Trophoblast cell (in vitro differentiated cells and primary cell): ENCODE data around the gene FAM13C.

ENCODE experiments used
- DNase-seq, 2 donors: peaks; one replicate each; pipeline ENCODE4 v3.0.0-alpha.2; 2016
- H2AFZ ChIP-seq: 2 replicates; pipeline ENCODE4 v1.6.1; 2013; ENCODE audit warnings: low read length, moderate library complexity, mild to moderate bottlenecking; ENCODE audit not compliant: insufficient read depth, poor library complexity
- H2AK5ac ChIP-seq: 2 replicates; pipeline ENCODE4 v1.6.1; 2013; ENCODE audit warnings: mild to moderate bottlenecking, low read length
- H2BK120ac ChIP-seq: 2 replicates; pipeline ENCODE4 v1.6.1; 2013; ENCODE audit warnings: low read length, mild to moderate bottlenecking, moderate library complexity; ENCODE audit not compliant: insufficient read depth, poor library complexity
- H2BK12ac ChIP-seq: 2 replicates; pipeline ENCODE4 v1.6.1; 2013; ENCODE audit warnings: mild to moderate bottlenecking, low read length, moderate library complexity
- H2BK5ac ChIP-seq: 2 replicates; pipeline ENCODE4 v1.6.1; 2013; ENCODE audit warnings: low read length, low read depth, moderate library complexity, mild to moderate bottlenecking; ENCODE audit not compliant: poor library complexity
- H3K14ac ChIP-seq: 2 replicates; pipeline ENCODE4 v1.6.1; 2013; ENCODE audit warnings: mild to moderate bottlenecking, low read length
- H3K18ac ChIP-seq: 2 replicates; pipeline ENCODE4 v1.6.1; 2013; ENCODE audit warnings: mild to moderate bottlenecking, low read length
- H3K23ac ChIP-seq: 2 replicates; pipeline ENCODE4 v1.6.1; 2013; ENCODE audit warnings: low read length
- H3K27ac ChIP-seq: 2 replicates; pipeline ENCODE4 v1.5.1; 2013; ENCODE audit warnings: low read depth, mild to moderate bottlenecking, inconsistent platforms, low read length, moderate library complexity
- H3K27me3 ChIP-seq: 2 replicates; pipeline ENCODE4 v1.6.1; 2013; ENCODE audit warnings: inconsistent platforms, mild to moderate bottlenecking, low read length, moderate library complexity; ENCODE audit not compliant: insufficient read depth
- H3K36me3 ChIP-seq, 2 experiments: 1 replicate in 1 of 2; 2 replicates in 1 of 2; pipeline ENCODE4 v1.6.1; 2013; ENCODE audit warnings: low read length in 2 of 2, mild to moderate bottlenecking in 2 of 2, moderate library complexity in 1 of 2; ENCODE audit not compliant: insufficient read depth in 2 of 2, control insufficient read depth in 1 of 2
- H3K4ac ChIP-seq: 2 replicates; pipeline ENCODE4 v1.6.1; 2013; ENCODE audit warnings: low read depth, mild to moderate bottlenecking, low read length, moderate library complexity
- H3K4me1 ChIP-seq, 2 experiments: 1 replicate in 1 of 2; 2 replicates in 1 of 2; pipeline ENCODE4 v1.6.1; 2013; ENCODE audit warnings: low read length in 2 of 2, mild to moderate bottlenecking in 2 of 2, moderate library complexity in 1 of 2; ENCODE audit not compliant: insufficient read depth in 2 of 2, control insufficient read depth in 1 of 2
- H3K4me2 ChIP-seq: 2 replicates; pipeline ENCODE4 v1.6.1; 2013; ENCODE audit warnings: inconsistent platforms, mild to moderate bottlenecking, low read length, moderate library complexity
- H3K4me3 ChIP-seq: 2 replicates; pipeline ENCODE4 v1.5.1; 2013; ENCODE audit warnings: mild to moderate bottlenecking, low read depth, low read length, inconsistent platforms
- H3K79me1 ChIP-seq: one replicate; pipeline ENCODE4 v1.6.1; 2013; ENCODE audit warnings: low read length
- H3K79me2 ChIP-seq: 2 replicates; pipeline ENCODE4 v1.6.1; 2013; ENCODE audit warnings: low read length, mild to moderate bottlenecking; ENCODE audit not compliant: control insufficient read depth, insufficient read depth, poor library complexity
- H3K9ac ChIP-seq: 2 replicates; pipeline ENCODE4 v1.6.1; 2013; ENCODE audit warnings: mild to moderate bottlenecking, low read length
- H3K9me3 ChIP-seq: 2 replicates; pipeline ENCODE4 v1.6.1; 2013; ENCODE audit warnings: low read depth, mild to moderate bottlenecking, control low read depth, inconsistent platforms, low read length; ENCODE audit not compliant: insufficient read depth
- H4K12ac ChIP-seq: 2 replicates; pipeline ENCODE4 v1.6.1; 2013; ENCODE audit warnings: low read depth, mild to moderate bottlenecking, low read length, moderate library complexity
- H4K8ac ChIP-seq: 2 replicates; pipeline ENCODE4 v1.6.1; 2013; ENCODE audit warnings: low read depth, mild to moderate bottlenecking, low read length, moderate library complexity
- H4K91ac ChIP-seq: one replicate; pipeline ENCODE4 v1.6.1; 2013; ENCODE audit warnings: low read depth, mild to moderate bottlenecking, low read length, moderate library complexity
- WGBS: extraction: QIAGEN DNeasy Blood & Tissue Kit; methylation state at CpG from one replicate; pipeline ENCODE4 v1.1.7; 2013; ENCODE audit warnings: missing lambda C conversion rate; ENCODE audit not compliant: insufficient read length, insufficient coverage; ENCODE audit errors: extremely low coverage; 5-methylcytosine and 5-hydroxymethylcytosine counted together

FAM13C gene

GRCh38 chr10:59314268-59314667, 48.1 kb downstream of the FAM13C start:
- no peak overlapping the region for H4K8ac ChIP-seq
- H3K4ac ChIP-seq: no peak overlapping the region
- no peak for DNase-seq
- no peak overlapping the region for H3K9ac ChIP-seq
- H2BK5ac ChIP-seq: no peak overlapping the region
- no peak overlapping the region for H4K12ac ChIP-seq
- no peak overlapping the region for H4K91ac ChIP-seq
- no peaks in the 10 kb centered on the region for H3K36me3 ChIP-seq
- H3K27ac ChIP-seq: no peak overlapping the region
- H3K9me3 ChIP-seq: no peaks in the 10 kb centered on the region
- H2BK120ac ChIP-seq: no peak overlapping the region
- H2AK5ac ChIP-seq: no peak overlapping the region
- H3K79me1 ChIP-seq: no peaks in the 10 kb centered on the region
- no peak overlapping the region for H3K18ac ChIP-seq
- no peak overlapping the region for H3K14ac ChIP-seq
- no peaks in the 10 kb centered on the region for H3K79me2 ChIP-seq
- no peaks in the 10 kb centered on the region for H3K4me1 ChIP-seq
- no peak overlapping the region for H2BK12ac ChIP-seq
- no peak overlapping the region for H3K23ac ChIP-seq
- H3K27me3 ChIP-seq: no peaks in the 10 kb centered on the region
- no peak overlapping the region for H3K4me3 ChIP-seq
- WGBS: no CpG with 5 or more reads among the region's 2 CpGs
- no peak overlapping the region for H3K4me2 ChIP-seq
- H2AFZ ChIP-seq: no peak overlapping the region

GRCh38 chr10:59312247-59312646, 50.1 kb downstream of the FAM13C start:
- no peak overlapping the region for H3K4ac ChIP-seq
- H3K27ac ChIP-seq: no peak overlapping the region
- H3K36me3 ChIP-seq: no peaks in the 10 kb centered on the region
- DNase-seq: no peak
- H3K9ac ChIP-seq: no peak overlapping the region
- no peak overlapping the region for H4K12ac ChIP-seq
- H3K9me3 ChIP-seq: peaks cover 3% of the 10 kb centered on the region
- H3K4me2 ChIP-seq: no peak overlapping the region
- no peak overlapping the region for H3K18ac ChIP-seq
- no peak overlapping the region for H3K4me3 ChIP-seq
- no peaks in the 10 kb centered on the region for H3K79me1 ChIP-seq
- no peaks in the 10 kb centered on the region for H3K79me2 ChIP-seq
- H2BK120ac ChIP-seq: no peak overlapping the region
- no peak overlapping the region for H3K23ac ChIP-seq
- no peak overlapping the region for H2BK12ac ChIP-seq
- H2AFZ ChIP-seq: no peak overlapping the region
- no CpG with 5 or more reads among the region's 2 CpGs for WGBS
- H3K27me3 ChIP-seq: no peaks in the 10 kb centered on the region
- H2AK5ac ChIP-seq: no peak overlapping the region
- H4K8ac ChIP-seq: no peak overlapping the region
- no peak overlapping the region for H3K14ac ChIP-seq
- no peaks in the 10 kb centered on the region for H3K4me1 ChIP-seq
- no peak overlapping the region for H2BK5ac ChIP-seq
- no peak overlapping the region for H4K91ac ChIP-seq

- Histone ChIP-seq H3K36me3 (no peaks in the 10 kb centered on the region), H3K9ac (no peak overlapping the region), H4K91ac (no peak overlapping the region), H3K4me1 (no peaks in the 10 kb centered on the region), H4K8ac (no peak overlapping the region), H3K18ac (no peak overlapping the region), H2AFZ (no peak overlapping the region), H3K79me2 (no peaks in the 10 kb centered on the region), H3K4me2 (no peak overlapping the region), H3K4me3 (no peak overlapping the region), H2BK5ac (no peak overlapping the region), H3K79me1 (no peaks in the 10 kb centered on the region), H2BK120ac (no peak overlapping the region), H3K23ac (no peak overlapping the region), H3K27ac (no peak overlapping the region), H3K27me3 (no peaks in the 10 kb centered on the region), H2BK12ac (no peak overlapping the region), H2AK5ac (no peak overlapping the region), H4K12ac (no peak overlapping the region), H3K9me3 (peaks cover 3% of the 10 kb centered on the region), H3K4ac (no peak overlapping the region), H3K14ac (no peak overlapping the region)
- DNase-seq: no peak
Observed at GRCh38 chr10:59311025-59311424, 51.3 kb downstream of the FAM13C start.

- Histone ChIP-seq H3K4me3 (no peak overlapping the region), H3K36me3 (no peaks in the 10 kb centered on the region), H2BK5ac (no peak overlapping the region), H4K12ac (no peak overlapping the region), H4K91ac (no peak overlapping the region), H2AK5ac (no peak overlapping the region), H3K18ac (no peak overlapping the region), H2BK12ac (no peak overlapping the region), H2AFZ (no peak overlapping the region), H3K9ac (no peak overlapping the region), H3K4ac (no peak overlapping the region), H3K79me2 (no peaks in the 10 kb centered on the region), H3K4me2 (no peak overlapping the region), H3K23ac (no peak overlapping the region), H3K14ac (no peak overlapping the region), H3K9me3 (peaks cover 3% of the 10 kb centered on the region), H2BK120ac (no peak overlapping the region), H4K8ac (no peak overlapping the region), H3K27me3 (no peaks in the 10 kb centered on the region), H3K4me1 (no peaks in the 10 kb centered on the region), H3K79me1 (no peaks in the 10 kb centered on the region), H3K27ac (no peak overlapping the region)
- no CpG with 5 or more reads among the region's 3 CpGs for WGBS
- no peak for DNase-seq
Observed at GRCh38 chr10:59310324-59310914, 51.9 kb downstream of the FAM13C start.
